ENCODE measurements around the gene NDST3.
A peak's percentile ranks its signal among the peaks of the same experiment; 100 is the strongest.

NDST3 gene

GRCh38 chr4:118081434-118081833, 47.1 kb downstream of the NDST3 start:
- DNase-seq = no peak

GRCh38 chr4:118082182-118082581, 47.9 kb downstream of the NDST3 start:
- DNase-seq = no peak

GRCh38 chr4:118085700-118086099, 51.4 kb downstream of the NDST3 start:
- no peak for DNase-seq

- DNase-seq = no peak
Measured at GRCh38 chr4:118086344-118086743, 52.1 kb downstream of the NDST3 start.

- DNase-seq = no peak
Measured at GRCh38 chr4:118087366-118087765, 53.1 kb downstream of the NDST3 start.

GRCh38 chr4:118099106-118099505, 64.8 kb downstream of the NDST3 start:
- DNase-seq = no peak

- DNase-seq = no peak
Measured at GRCh38 chr4:118102195-118102594, 67.9 kb downstream of the NDST3 start.

GRCh38 chr4:118112117-118113046, 78.1 kb downstream of the NDST3 start:
- peak; percentile 1 for DNase-seq

GRCh38 chr4:118113220-118113619, 78.9 kb downstream of the NDST3 start:
- DNase-seq = peak; percentile 7

GRCh38 chr4:118114720-118115119, 80.4 kb downstream of the NDST3 start:
- DNase-seq = no peak

- no peak for DNase-seq
Measured at GRCh38 chr4:118120120-118120760, 86.0 kb downstream of the NDST3 start.

GRCh38 chr4:118124997-118125396, 90.7 kb downstream of the NDST3 start:
- DNase-seq = no peak

- DNase-seq = no peak
Measured at GRCh38 chr4:118139241-118139640, 105.0 kb downstream of the NDST3 start.

- no peak for DNase-seq
Measured at GRCh38 chr4:118141240-118141639, 107.0 kb downstream of the NDST3 start.

- DNase-seq = no peak
Measured at GRCh38 chr4:118154649-118155048, 120.4 kb downstream of the NDST3 start.

GRCh38 chr4:118155516-118155915, 121.2 kb downstream of the NDST3 start:
- DNase-seq = no peak

GRCh38 chr4:118158763-118159375, 124.6 kb downstream of the NDST3 start:
- DNase-seq = peak; percentile 43

GRCh38 chr4:118167306-118167705, 133.0 kb downstream of the NDST3 start:
- no peak for DNase-seq

GRCh38 chr4:118171381-118171780, 137.1 kb downstream of the NDST3 start:
- DNase-seq = no peak

GRCh38 chr4:118173126-118173525, 138.8 kb downstream of the NDST3 start:
- DNase-seq = no peak

GRCh38 chr4:118173956-118174725, 139.9 kb downstream of the NDST3 start:
- peak; percentile 20 for DNase-seq

- peak; percentile 56 for DNase-seq
Measured at GRCh38 chr4:118175506-118175905, 141.2 kb downstream of the NDST3 start.

- no peak for DNase-seq
Measured at GRCh38 chr4:118177126-118177525, 142.8 kb downstream of the NDST3 start.

Measured in hematopoietic multipotent progenitor cell treated with erythropoietin and hydrocortisone succinate and interleukin-3 and kit ligand, for 6 days (in vitro differentiated cells).